22Rv1 (cell line): ENCODE results near the gene IRF4.

Experiments
- H3K27ac ChIP-seq: fragments of 450-650 bp; 2 replicates; pipeline ENCODE4 v1.5.1; 2017
- ZFX ChIP-seq: fragments of 450-650 bp; IDR thresholded peaks from 2 replicates; pipeline ENCODE4 v1.6.1; 2017; ENCODE audit warnings: antibody characterized with exemption, borderline replicate concordance
- TF ChIP-seq, protein P1 (sequence below): fragments of 450-650 bp; IDR thresholded peaks from 2 replicates; pipeline ENCODE4 v1.5.1; 2017; ENCODE audit warnings: mild to moderate bottlenecking

The IRF4 gene

DNA sequence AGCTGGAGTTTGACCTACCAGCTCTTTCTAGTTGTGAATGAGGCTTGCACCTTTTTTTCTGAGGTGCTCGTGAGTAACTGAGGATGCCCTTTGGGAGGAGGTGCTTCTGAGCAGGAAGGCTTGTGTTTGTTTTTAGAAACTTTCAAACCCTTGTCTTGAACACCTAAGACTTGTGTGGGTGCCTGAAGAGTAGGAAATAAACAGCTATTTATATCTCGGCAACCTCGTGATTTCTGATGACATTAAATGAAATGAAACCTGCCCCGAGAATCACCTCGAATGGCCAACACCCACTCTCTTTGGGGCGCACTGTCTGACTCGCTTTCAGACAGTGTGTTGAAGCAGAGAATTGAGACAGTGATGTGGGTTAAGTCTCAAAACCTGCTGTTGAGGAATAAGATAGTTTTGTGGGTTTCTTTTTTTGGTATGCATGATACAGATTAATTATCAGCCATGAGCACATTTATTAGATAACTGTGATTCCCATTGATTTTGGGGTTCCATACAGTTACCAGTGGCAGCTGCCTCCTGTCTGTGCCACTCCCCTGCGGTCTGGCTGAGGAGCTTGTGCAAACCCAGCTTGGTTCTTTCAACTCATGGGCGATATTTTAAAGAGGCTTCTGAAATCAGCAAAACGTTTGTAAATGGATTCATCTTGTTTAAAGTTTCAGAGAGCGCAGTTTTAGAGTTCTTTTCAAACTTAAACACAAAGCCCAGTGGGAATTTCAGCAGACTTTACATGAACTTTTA is 8.4 kb downstream of the IRF4 start:
- no peak overlapping the region for H3K27ac ChIP-seq
- TF ChIP-seq, protein P1, sequence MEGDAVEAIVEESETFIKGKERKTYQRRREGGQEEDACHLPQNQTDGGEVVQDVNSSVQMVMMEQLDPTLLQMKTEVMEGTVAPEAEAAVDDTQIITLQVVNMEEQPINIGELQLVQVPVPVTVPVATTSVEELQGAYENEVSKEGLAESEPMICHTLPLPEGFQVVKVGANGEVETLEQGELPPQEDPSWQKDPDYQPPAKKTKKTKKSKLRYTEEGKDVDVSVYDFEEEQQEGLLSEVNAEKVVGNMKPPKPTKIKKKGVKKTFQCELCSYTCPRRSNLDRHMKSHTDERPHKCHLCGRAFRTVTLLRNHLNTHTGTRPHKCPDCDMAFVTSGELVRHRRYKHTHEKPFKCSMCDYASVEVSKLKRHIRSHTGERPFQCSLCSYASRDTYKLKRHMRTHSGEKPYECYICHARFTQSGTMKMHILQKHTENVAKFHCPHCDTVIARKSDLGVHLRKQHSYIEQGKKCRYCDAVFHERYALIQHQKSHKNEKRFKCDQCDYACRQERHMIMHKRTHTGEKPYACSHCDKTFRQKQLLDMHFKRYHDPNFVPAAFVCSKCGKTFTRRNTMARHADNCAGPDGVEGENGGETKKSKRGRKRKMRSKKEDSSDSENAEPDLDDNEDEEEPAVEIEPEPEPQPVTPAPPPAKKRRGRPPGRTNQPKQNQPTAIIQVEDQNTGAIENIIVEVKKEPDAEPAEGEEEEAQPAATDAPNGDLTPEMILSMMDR, result no peak
- TF ChIP-seq ZFX, result no peak

DNA sequence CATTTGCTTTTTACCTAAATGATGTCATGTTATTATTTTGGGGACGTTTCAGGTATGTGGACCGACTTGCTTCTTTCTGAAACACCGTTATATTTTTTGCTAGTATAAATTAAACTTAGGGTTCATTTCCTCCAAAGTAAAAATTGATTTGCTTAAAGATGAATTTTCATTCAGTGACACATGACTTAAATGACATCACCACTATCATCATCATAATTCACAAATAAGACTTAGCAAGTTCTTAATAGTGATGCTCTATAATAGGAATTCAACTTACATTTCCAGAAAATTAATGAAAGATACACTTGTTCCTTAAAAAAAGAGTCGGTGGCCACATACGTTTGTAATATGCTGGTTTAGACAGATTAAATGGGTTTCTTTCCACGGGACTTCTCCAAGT is 9.3 kb downstream of the IRF4 start:
- H3K27ac ChIP-seq, result no peak overlapping the region
- TF ChIP-seq, protein P1, result no peak
- no peak for TF ChIP-seq ZFX

DNA sequence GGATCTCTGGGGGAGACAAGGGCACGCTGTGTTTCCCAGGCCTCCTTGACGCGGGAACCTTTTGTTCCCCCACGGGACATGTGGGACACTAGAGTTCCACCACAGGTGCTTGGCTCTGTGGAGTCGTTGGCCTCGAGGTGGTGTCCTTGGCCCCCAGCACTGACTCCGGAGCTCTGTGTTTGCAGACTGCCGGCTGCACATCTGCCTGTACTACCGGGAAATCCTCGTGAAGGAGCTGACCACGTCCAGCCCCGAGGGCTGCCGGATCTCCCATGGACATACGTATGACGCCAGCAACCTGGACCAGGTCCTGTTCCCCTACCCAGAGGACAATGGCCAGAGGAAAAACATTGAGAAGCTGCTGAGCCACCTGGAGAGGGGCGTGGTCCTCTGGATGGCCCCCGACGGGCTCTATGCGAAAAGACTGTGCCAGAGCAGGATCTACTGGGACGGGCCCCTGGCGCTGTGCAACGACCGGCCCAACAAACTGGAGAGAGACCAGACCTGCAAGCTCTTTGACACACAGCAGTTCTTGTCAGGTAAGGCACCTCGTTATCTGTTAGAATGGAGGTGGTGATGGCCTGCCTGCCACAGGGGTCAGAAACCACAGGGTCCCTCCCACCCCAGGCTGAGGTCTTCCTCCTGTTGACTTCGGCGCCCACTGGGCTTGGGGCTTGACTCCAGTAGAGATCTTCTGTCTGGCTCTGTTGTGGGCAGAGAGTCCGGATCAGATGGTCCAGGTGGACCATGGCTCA is 9.9 kb downstream of the IRF4 start:
- no peak overlapping the region for H3K27ac ChIP-seq
- no peak for TF ChIP-seq ZFX
- TF ChIP-seq, protein P1, result no peak

DNA sequence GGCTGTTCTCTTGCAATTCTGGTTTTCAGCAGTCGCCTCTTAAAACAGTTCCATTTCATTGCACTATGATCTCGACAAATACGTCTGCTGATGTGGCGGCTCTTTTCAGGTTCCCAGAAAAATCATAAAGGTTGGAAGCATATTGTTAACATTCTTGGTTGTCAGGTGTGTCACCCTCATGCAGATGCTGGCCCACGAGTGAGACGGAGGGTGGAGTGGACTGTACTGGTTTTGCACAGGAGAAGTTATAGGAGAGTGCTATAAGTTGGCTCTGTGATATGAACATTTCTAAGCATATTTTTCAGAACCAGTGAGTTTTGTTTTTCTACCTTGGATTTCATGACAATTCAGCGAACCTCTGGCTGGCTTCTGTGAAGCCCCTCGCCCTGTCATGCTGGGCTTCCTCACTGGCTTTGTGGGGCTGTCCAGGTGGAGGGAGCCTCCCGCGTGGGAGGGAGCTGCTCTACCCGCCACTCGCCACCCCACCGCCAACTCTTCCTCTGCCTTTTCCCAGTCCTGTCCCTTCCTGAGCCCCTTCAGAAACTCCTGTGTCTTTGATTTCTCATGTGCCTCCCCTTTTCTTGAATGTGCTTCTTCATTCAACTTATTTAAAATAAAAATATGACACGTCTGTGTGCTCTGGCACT is 10.6 kb downstream of the IRF4 start:
- H3K27ac ChIP-seq, result no peak overlapping the region
- TF ChIP-seq, protein P1, result no peak
- no peak for TF ChIP-seq ZFX

DNA sequence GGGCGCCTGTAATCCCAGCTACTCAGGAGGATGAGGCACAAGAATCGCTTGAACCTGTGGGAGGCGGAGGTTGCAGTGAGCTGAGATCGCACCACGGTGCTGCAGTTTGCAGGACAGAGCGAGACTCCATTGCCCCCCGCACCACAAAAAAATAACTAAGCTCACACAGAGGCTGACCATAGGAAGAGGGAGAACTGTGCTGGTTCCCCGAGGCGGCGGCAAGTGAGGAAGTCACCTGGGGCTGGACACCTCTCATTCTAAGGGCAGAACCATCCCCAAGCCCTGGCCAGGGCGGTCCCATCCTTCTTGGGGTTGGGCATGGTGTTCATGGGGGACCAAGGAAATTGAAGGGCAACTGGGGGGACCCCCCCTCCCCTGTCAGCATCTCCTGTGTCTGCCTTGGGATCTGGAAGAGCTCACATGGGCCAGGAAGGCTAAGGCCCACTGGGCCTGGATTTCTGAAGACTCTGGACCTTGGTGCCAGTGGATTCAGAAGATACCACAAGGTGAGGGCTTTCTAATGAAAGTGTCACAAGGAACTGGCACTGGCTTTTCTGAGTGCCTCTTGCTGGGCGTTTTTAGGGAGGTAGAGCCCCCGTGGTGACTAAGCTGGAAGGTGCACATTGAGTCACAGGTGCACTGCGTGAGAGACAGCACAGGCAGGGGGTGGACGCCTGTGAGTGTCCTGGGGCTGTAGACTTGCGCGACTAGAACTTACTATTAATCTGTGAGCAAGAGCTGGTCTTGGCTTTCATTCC is 11.5 kb downstream of the IRF4 start:
- H3K27ac ChIP-seq, result no peak overlapping the region
- TF ChIP-seq, protein P1, result no peak
- TF ChIP-seq ZFX, result no peak

DNA sequence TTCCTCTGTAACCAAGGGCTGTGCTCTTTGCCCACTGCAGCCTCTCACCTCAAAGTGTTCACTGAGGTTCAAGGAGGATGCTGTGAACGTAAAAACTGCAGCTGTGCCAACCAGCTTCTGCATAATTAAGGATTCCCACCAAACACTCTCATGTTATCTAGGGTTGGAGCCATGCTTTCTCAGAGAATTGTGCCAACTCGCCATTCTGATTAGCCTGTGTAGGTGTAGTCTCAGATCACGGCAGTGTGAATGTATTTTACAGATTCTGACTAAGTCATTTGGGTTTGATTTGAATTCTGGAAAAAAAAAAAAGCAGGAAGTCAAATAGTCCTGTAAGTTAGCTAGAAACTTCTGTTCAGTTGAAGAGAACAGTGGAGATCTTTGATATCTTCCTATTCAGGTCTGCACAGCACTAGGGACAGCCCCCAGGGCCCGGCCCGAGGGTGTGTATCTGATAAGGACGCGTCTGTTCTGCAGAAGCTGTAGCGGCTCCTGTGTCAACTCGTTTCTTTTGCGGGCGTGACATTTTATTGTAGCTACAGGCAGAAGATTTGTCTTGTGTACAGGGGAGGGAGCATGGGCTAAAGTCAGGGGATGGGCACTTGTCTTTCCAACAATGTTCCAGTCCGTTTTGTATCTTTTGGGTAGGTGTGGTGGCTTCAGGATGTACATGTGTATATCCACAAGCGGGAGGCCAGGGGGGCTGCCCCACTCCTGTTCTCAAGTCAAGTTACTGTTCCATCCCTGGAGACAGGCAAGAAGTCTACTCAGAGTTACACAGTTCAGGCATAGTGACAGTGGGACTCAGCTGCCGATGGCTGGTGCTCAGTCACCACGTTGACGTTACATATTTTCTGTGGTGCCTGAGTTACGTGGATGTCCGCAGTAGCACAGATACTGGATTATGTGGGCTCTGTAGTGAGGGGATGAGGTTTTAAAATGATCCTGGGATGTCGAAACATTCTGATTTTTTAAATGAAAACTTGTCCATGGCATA is 12.4 kb downstream of the IRF4 start:
- TF ChIP-seq, protein P1, result no peak
- no peak for TF ChIP-seq ZFX
- no peak overlapping the region for H3K27ac ChIP-seq
